Naive thymus-derived CD4-positive, alpha-beta T cell (primary cell): Measurements from ENCODE around the gene PPP1R12C. TPM values are rescaled to one million over a fixed set of nuclear protein-coding genes. Genes with fewer than 3 reads are reported as not detected.

Experiments used
- ATAC-seq: fragments of 150-1000 bp; cut with Tn5 transposase; 2 replicates; pipeline ENCODE4 v1.10.0; 2021; ENCODE audit warnings: mild to moderate bottlenecking, moderate library complexity
- CTCF ChIA-PET: fragments of 350-600 bp; sonication (Branson Sonifier 250); formaldehyde crosslinking; loops from one replicate; lab custom pipeline; 2021; ENCODE audit warnings: antibody characterized with exemption; lab: Charles Lee
- POLR2A ChIA-PET: fragments of 350-600 bp; sonication (Branson Sonifier 250); formaldehyde crosslinking; loops from one replicate; lab custom pipeline; 2021; ENCODE audit warnings: antibody characterized with exemption, inconsistent platforms; lab: Charles Lee
- DNase-seq, 9 donors: peaks; one replicate each; pipeline versions ENCODE4 v3.0.0 to v3.0.0-alpha.2; 2020 to 2022; ENCODE audit warnings: mixed read lengths in 1 of 9
- H3K27ac ChIP-seq: one replicate; pipeline ENCODE4 v1.7.0; 2013; ENCODE audit warnings: mild to moderate bottlenecking, low read depth, low read length, moderate library complexity
- H3K27me3 ChIP-seq, 2 donors: one replicate each; pipeline ENCODE4 v1.7.0; 2013; ENCODE audit warnings: low read length in 2 of 2, mild to moderate bottlenecking in 2 of 2, moderate library complexity in 2 of 2; ENCODE audit not compliant: control insufficient read depth in 2 of 2, insufficient read depth in 2 of 2
- H3K36me3 ChIP-seq, 3 experiments: 1 replicate in 2 of 3; 2 replicates in 1 of 3; pipeline ENCODE4 v1.7.0; 2013; ENCODE audit warnings: low read length in 3 of 3, mild to moderate bottlenecking in 3 of 3, moderate library complexity in 1 of 3; ENCODE audit not compliant: insufficient read depth in 3 of 3, control insufficient read depth in 2 of 3
- H3K4me1 ChIP-seq, 2 donors: one replicate each; pipeline ENCODE4 v1.7.0; 2013; ENCODE audit warnings: low read length in 2 of 2, mild to moderate bottlenecking in 2 of 2, moderate library complexity in 1 of 2; ENCODE audit not compliant: control insufficient read depth in 2 of 2, insufficient read depth in 2 of 2
- H3K4me3 ChIP-seq: 2 replicates; pipeline ENCODE4 v1.7.0; 2013; ENCODE audit warnings: mild to moderate bottlenecking, low read length
- H3K9me3 ChIP-seq, 3 experiments: 1 replicate in 2 of 3; 2 replicates in 1 of 3; pipeline ENCODE4 v1.7.0; 2013; ENCODE audit warnings: low read length in 3 of 3; ENCODE audit not compliant: control insufficient read depth in 2 of 3
- H3K27ac Mint-ChIP-seq, 9 donors: one replicate each; pipeline ENCODE4 v1.8.0; 2020 to 2022; ENCODE audit warnings: mixed read lengths in 9 of 9, mild to moderate bottlenecking in 8 of 9, moderate library complexity in 5 of 9, inconsistent platforms in 2 of 9
- H3K27me3 Mint-ChIP-seq, 5 donors: one replicate each; pipeline ENCODE4 v1.8.0; 2021 to 2022; ENCODE audit warnings: mixed read lengths in 5 of 5, mild to moderate bottlenecking in 1 of 5
- H3K36me3 Mint-ChIP-seq, 5 donors: one replicate each; pipeline ENCODE4 v1.8.0; 2020 to 2022; ENCODE audit warnings: mixed read lengths in 5 of 5, mild to moderate bottlenecking in 3 of 5, inconsistent platforms in 1 of 5
- H3K4me1 Mint-ChIP-seq, 7 donors: one replicate each; pipeline ENCODE4 v1.8.0; 2020 to 2022; ENCODE audit warnings: mixed read lengths in 7 of 7, mild to moderate bottlenecking in 3 of 7, inconsistent platforms in 1 of 7
- H3K4me3 Mint-ChIP-seq, 10 donors: one replicate each; pipeline ENCODE4 v1.8.0; 2020 to 2022; ENCODE audit warnings: mild to moderate bottlenecking in 10 of 10, mixed read lengths in 10 of 10, moderate library complexity in 6 of 10, inconsistent platforms in 2 of 10
- H3K9me3 Mint-ChIP-seq, 11 donors: one replicate each; pipeline ENCODE4 v1.8.0; 2020 to 2022; ENCODE audit warnings: mixed read lengths in 11 of 11, mild to moderate bottlenecking in 4 of 11, inconsistent platforms in 1 of 11, moderate library complexity in 1 of 11
- intact Hi-C, 2 donors: fragments of 100-400 bp; cut with micrococcal nuclease; formaldehyde crosslinking; loops; one replicate each; pipeline ENCODE4 v1.15.1; 2023
- polyA plus RNA-seq, 2 donors: library from polyadenylated mRNA; unstranded; fragments of 300-500 nt; fragmentation: Illumina TruSeq; gene quantifications; one replicate each; pipeline ENCODE4 v1.2.3, GENCODE V29; 2021
- total RNA-seq, 6 experiments: library from RNA in 5 of 6; stranded (reverse) in 5 of 6; gene quantifications; 1 replicate in 5 of 6; 2 replicates in 1 of 6; pipeline ENCODE4 v1.2.3 and lab custom pipeline; 2021 to 2026

Gene PPP1R12C
- total and polyA plus RNA-seq, 7 experiments from 2014 or later = 3.8 to 180 (median 142) TPM

GRCh38 chr19:55118401-55118991, 1.1 kb upstream of the PPP1R12C start:
- POLR2A ChIA-PET = interaction anchor here (0.8 to 1.5 kb wide), 5 partner anchors 56 to 292 kb away, joined by 3 to 8 read pairs (median 4); partner anchors contain the start of gene TMEM238
- CTCF ChIA-PET = no interaction called here
- ATAC-seq (no peak), DNase-seq (no peak)
- Mint-ChIP-seq H3K36me3 (peaks cover 0 to 5% (median 0%) of the 10 kb centered on the region in 5 donors), H3K27me3 (peaks cover 3 to 19% (median 7%) of the 10 kb centered on the region in 5 donors), H3K4me3 (peak overlapping the region; percentile 93 to 100 (median 98)), H3K4me1 (peaks cover 14 to 47% (median 36%) of the 10 kb centered on the region in 7 donors), H3K27ac (peak overlapping the region in 6 of 9 donors; percentile 31 to 94 (median 86)), H3K9me3 (peaks cover 0 to 2% (median 0%) of the 10 kb centered on the region in 11 donors)
- Histone ChIP-seq H3K27ac (no peak overlapping the region), H3K9me3 (no peaks in the 10 kb centered on the region), H3K27me3 (no peaks in the 10 kb centered on the region), H3K36me3 (peaks cover 0 to 3% (median 0%) of the 10 kb centered on the region in 3 experiments), H3K4me1 (peaks cover 12 to 19% of the 10 kb centered on the region in 2 donors), H3K4me3 (peak overlapping the region; percentile 97)
- intact Hi-C loops = loop anchor here (1.0 to 10.0 kb wide), 5 partner anchors 139 to 1004 kb away; partner anchors contain the start of genes PPP6R1 (in 1 of the 2), PRPF31 (in 1 of the 2), TFPT (in 1 of the 2) and ZNF628 (in 1 of the 2)

- Histone ChIP-seq H3K27me3 (no peaks in the 10 kb centered on the region), H3K4me3 (peak overlapping the region; percentile 97), H3K36me3 (peaks cover 0 to 10% (median 0%) of the 10 kb centered on the region in 3 experiments), H3K27ac (peak overlapping the region; percentile 74), H3K9me3 (no peaks in the 10 kb centered on the region), H3K4me1 (peaks cover 12 to 19% of the 10 kb centered on the region in 2 donors)
- peak; percentile 95 for ATAC-seq
- peak; percentile 88 to 97 (median 91) for DNase-seq
- peaks cover 0 to 13% (median under 1%) of the 10 kb centered on the region in 5 donors for H3K27me3 Mint-ChIP-seq
- peaks cover 0 to 5% (median 0%) of the 10 kb centered on the region in 5 donors for H3K36me3 Mint-ChIP-seq
- POLR2A ChIA-PET = interaction anchor here (0.6 to 1.5 kb wide), 6 partner anchors 24 to 292 kb away, joined by 3 to 8 read pairs (median 4); partner anchors contain the start of gene TMEM238
- CTCF ChIA-PET = interaction anchor here (0.6 kb wide), 1 partner anchor 536 kb away, joined by 3 read pairs; no protein-coding TSS in a partner anchor
- H3K27ac Mint-ChIP-seq = peak overlapping the region; percentile 87 to 94 (median 94)
- H3K4me1 Mint-ChIP-seq = peaks cover 14 to 47% (median 36%) of the 10 kb centered on the region in 7 donors
- intact Hi-C loops = loop anchor here (1.0 to 10.0 kb wide), 27 partner anchors 30 to 1015 kb away; partner anchors contain the start of genes FIZ1 (in 2 of the 2), PPP6R1 (in 2 of the 2), PRPF31 (in 2 of the 2) and RDH13 (in 2 of the 2)
- H3K4me3 Mint-ChIP-seq = peak overlapping the region; percentile 93 to 100 (median 98)
- peaks cover 0 to 2% (median 0%) of the 10 kb centered on the region in 11 donors for H3K9me3 Mint-ChIP-seq
These were observed 390 bp upstream of the PPP1R12C start for GRCh38 chr19:55117663-55118391.

GRCh38 chr19:55116232-55116858, 1.1 kb downstream of the PPP1R12C start:
- H3K9me3 Mint-ChIP-seq = peaks cover 0 to 2% (median 0%) of the 10 kb centered on the region in 11 donors
- H3K4me3 ChIP-seq = peak overlapping the region; percentile 82

DNA sequence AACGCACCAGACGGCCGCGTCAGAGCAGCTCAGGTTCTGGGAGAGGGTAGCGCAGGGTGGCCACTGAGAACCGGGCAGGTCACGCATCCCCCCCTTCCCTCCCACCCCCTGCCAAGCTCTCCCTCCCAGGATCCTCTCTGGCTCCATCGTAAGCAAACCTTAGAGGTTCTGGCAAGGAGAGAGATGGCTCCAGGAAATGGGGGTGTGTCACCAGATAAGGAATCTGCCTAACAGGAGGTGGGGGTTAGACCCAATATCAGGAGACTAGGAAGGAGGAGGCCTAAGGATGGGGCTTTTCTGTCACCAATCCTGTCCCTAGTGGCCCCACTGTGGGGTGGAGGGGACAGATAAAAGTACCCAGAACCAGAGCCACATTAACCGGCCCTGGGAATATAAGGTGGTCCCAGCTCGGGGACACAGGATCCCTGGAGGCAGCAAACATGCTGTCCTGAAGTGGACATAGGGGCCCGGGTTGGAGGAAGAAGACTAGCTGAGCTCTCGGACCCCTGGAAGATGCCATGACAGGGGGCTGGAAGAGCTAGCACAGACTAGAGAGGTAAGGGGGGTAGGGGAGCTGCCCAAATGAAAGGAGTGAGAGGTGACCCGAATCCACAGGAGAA, 1.9 kb downstream of the PPP1R12C start:
- H3K27ac ChIP-seq = peak overlapping the region; percentile 74
- Mint-ChIP-seq H3K36me3 (peaks cover 0 to 7% (median 0%) of the 10 kb centered on the region in 5 donors), H3K4me1 (peaks cover 14 to 52% (median 37%) of the 10 kb centered on the region in 7 donors), H3K27me3 (peaks cover 0 to 2% (median 0%) of the 10 kb centered on the region in 5 donors), H3K27ac (peak overlapping the region; percentile 91 to 96 (median 95)), H3K4me3 (peak overlapping the region; percentile 91 to 100 (median 96)), H3K9me3 (peaks cover 0 to 2% (median 0%) of the 10 kb centered on the region in 11 donors)
- H3K9me3 ChIP-seq = no peaks in the 10 kb centered on the region
- peaks cover 12 to 19% of the 10 kb centered on the region in 2 donors for H3K4me1 ChIP-seq
- H3K4me3 ChIP-seq = peak overlapping the region; percentile 82
- no peaks in the 10 kb centered on the region for H3K27me3 ChIP-seq
- POLR2A ChIA-PET = interaction anchor here (0.8 to 1.3 kb wide), 2 partner anchors 110 to 523 kb away, joined by 3 read pairs; no protein-coding TSS in a partner anchor
- peak in 2 of 9 donors; percentile 17 to 43 for DNase-seq
- ATAC-seq = no peak
- CTCF ChIA-PET = no interaction called here
- H3K36me3 ChIP-seq = peaks cover 0 to 25% (median 0%) of the 10 kb centered on the region in 3 experiments
- intact Hi-C loops = loop anchor here (2.0 to 10.0 kb wide), 9 partner anchors 35 to 1013 kb away; partner anchors contain the start of genes NDUFA3 (in 1 of the 2), PPP6R1 (in 1 of the 2), PRPF31 (in 1 of the 2) and TFPT (in 1 of the 2)

More at GRCh38 chr19:55116232-55116858, 1.1 kb downstream of the PPP1R12C start:
- peaks cover 0 to 5% (median 0%) of the 10 kb centered on the region in 5 donors for H3K27me3 Mint-ChIP-seq
- H3K4me1 Mint-ChIP-seq = peaks cover 14 to 47% (median 36%) of the 10 kb centered on the region in 7 donors
- ATAC-seq = peak; percentile 31
- peaks cover 0 to 5% (median 0%) of the 10 kb centered on the region in 5 donors for H3K36me3 Mint-ChIP-seq
- CTCF ChIA-PET = interaction anchor here (0.5 kb wide), 1 partner anchor 413 kb away, joined by 3 read pairs; no protein-coding TSS in a partner anchor
- peaks cover 12 to 19% of the 10 kb centered on the region in 2 donors for H3K4me1 ChIP-seq
- peak overlapping the region; percentile 91 to 100 (median 96) for H3K4me3 Mint-ChIP-seq
- peaks cover 0 to 21% (median 0%) of the 10 kb centered on the region in 3 experiments for H3K36me3 ChIP-seq
- H3K27me3 ChIP-seq = no peaks in the 10 kb centered on the region
- peak overlapping the region; percentile 74 for H3K27ac ChIP-seq
- H3K9me3 ChIP-seq = no peaks in the 10 kb centered on the region
- peak in 6 of 9 donors; percentile 29 to 54 (median 35) for DNase-seq
- intact Hi-C loops = loop anchor here (2.0 to 10.0 kb wide), 9 partner anchors 36 to 1014 kb away; partner anchors contain the start of genes NDUFA3 (in 1 of the 2), PPP6R1 (in 1 of the 2), PRPF31 (in 1 of the 2) and TFPT (in 1 of the 2)
- H3K27ac Mint-ChIP-seq = peak overlapping the region; percentile 91 to 96 (median 95)
- POLR2A ChIA-PET = interaction anchor here (0.6 to 1.3 kb wide), 4 partner anchors 16 to 522 kb away, joined by 3 to 9 read pairs (median 3); no protein-coding TSS in a partner anchor

DNA sequence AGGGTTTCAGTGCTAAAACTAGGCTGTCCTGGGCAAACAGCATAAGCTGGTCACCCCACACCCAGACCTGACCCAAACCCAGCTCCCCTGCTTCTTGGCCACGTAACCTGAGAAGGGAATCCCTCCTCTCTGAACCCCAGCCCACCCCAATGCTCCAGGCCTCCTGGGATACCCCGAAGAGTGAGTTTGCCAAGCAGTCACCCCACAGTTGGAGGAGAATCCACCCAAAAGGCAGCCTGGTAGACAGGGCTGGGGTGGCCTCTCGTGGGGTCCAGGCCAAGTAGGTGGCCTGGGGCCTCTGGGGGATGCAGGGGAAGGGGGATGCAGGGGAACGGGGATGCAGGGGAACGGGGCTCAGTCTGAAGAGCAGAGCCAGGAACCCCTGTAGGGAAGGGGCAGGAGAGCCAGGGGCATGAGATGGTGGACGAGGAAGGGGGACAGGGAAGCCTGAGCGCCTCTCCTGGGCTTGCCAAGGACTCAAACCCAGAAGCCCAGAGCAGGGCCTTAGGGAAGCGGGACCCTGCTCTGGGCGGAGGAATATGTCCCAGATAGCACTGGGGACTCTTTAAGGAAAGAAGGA, 2.8 kb downstream of the PPP1R12C start:
- intact Hi-C loops = loop anchor here (5.0 to 10.0 kb wide), 4 partner anchors 143 to 1008 kb away; partner anchors contain the start of genes PPP6R1 (in 1 of the 2), PRPF31 (in 1 of the 2), TFPT (in 1 of the 2) and ZNF787 (in 1 of the 2)
- H3K4me3 ChIP-seq = no peak overlapping the region
- Mint-ChIP-seq H3K27me3 (peaks cover 0 to under 1% (median 0%) of the 10 kb centered on the region in 5 donors), H3K9me3 (peaks cover 0 to 2% (median 0%) of the 10 kb centered on the region in 11 donors), H3K27ac (peak overlapping the region in 7 of 9 donors; percentile 14 to 95 (median 55)), H3K4me1 (peaks cover 14 to 50% (median 37%) of the 10 kb centered on the region in 7 donors), H3K36me3 (peaks cover 0 to 7% (median 0%) of the 10 kb centered on the region in 5 donors), H3K4me3 (peak overlapping the region in 9 of 10 donors; percentile 35 to 100 (median 94))
- ATAC-seq = no peak
- POLR2A ChIA-PET = no interaction called here
- H3K27me3 ChIP-seq = no peaks in the 10 kb centered on the region
- no peak for DNase-seq
- no peak overlapping the region for H3K27ac ChIP-seq
- peaks cover 0 to 32% (median 0%) of the 10 kb centered on the region in 3 experiments for H3K36me3 ChIP-seq
- H3K4me1 ChIP-seq = peaks cover 12 to 19% of the 10 kb centered on the region in 2 donors
- H3K9me3 ChIP-seq = no peaks in the 10 kb centered on the region
- CTCF ChIA-PET = no interaction called here
